ENCODE measurements around the gene OOSP4A. TPM values are rescaled to one million over a fixed set of nuclear protein-coding genes. Genes with fewer than 3 reads are reported as not detected.

The OOSP4A gene
- total RNA-seq, 4 donors from 2014 or later: not detected

GRCh38 chr11:59999691-60000090 is 35.9 kb downstream of the OOSP4A start:
- DNase-seq (no peak), ATAC-seq (no peak)
- H3K27me3 ChIP-seq: no peaks in the 10 kb centered on the region
- H3K27ac ChIP-seq: no peak overlapping the region
- TF ChIP-seq CTCF (IDR thresholded peaks at IDR 0.05 in 4 of 5, conservative IDR thresholded peaks at IDR 0.05 in 1 of 5): no peak
- no peak for TF ChIP-seq POLR2A (IDR thresholded peaks at IDR 0.05)
- no peak overlapping the region for H3K4me3 ChIP-seq
- in situ Hi-C loops (cut with MboI; ENCODE audit: low sequenced_read_pairs in 4 of 4): no loop called here
- H3K9me3 ChIP-seq: no peaks in the 10 kb centered on the region
- intact Hi-C loops (cut with DNase I; ENCODE audit: low total_unique reads): no loop called here
- no peaks in the 10 kb centered on the region for H3K36me3 ChIP-seq
- H3K4me1 ChIP-seq: no peaks in the 10 kb centered on the region

GRCh38 chr11:60003729-60004128 is 39.9 kb downstream of the OOSP4A start:
- in situ Hi-C loops (cut with MboI; ENCODE audit: low sequenced_read_pairs in 4 of 4) (no loop called here), intact Hi-C loops (cut with DNase I; ENCODE audit: low total_unique reads) (no loop called here)
- Histone ChIP-seq H3K27me3 (no peaks in the 10 kb centered on the region), H3K36me3 (no peaks in the 10 kb centered on the region), H3K9me3 (no peaks in the 10 kb centered on the region), H3K27ac (no peak overlapping the region), H3K4me1 (no peaks in the 10 kb centered on the region), H3K4me3 (no peak overlapping the region)
- no peak for ATAC-seq
- no peak for TF ChIP-seq POLR2A (IDR thresholded peaks at IDR 0.05)
- DNase-seq: no peak

- ATAC-seq (no peak), DNase-seq (no peak)
- TF ChIP-seq POLR2A (IDR thresholded peaks at IDR 0.05) (no peak), CTCF (IDR thresholded peaks at IDR 0.05 in 4 of 5, conservative IDR thresholded peaks at IDR 0.05 in 1 of 5) (no peak)
- Histone ChIP-seq H3K27ac (no peak overlapping the region), H3K4me3 (no peak overlapping the region), H3K4me1 (no peaks in the 10 kb centered on the region), H3K9me3 (no peaks in the 10 kb centered on the region), H3K27me3 (no peaks in the 10 kb centered on the region), H3K36me3 (no peaks in the 10 kb centered on the region)
- intact Hi-C loops (cut with DNase I; ENCODE audit: low total_unique reads) (no loop called here), in situ Hi-C loops (cut with MboI; ENCODE audit: low sequenced_read_pairs in 4 of 4) (no loop called here)
Observed at GRCh38 chr11:60005360-60005759, 41.5 kb downstream of the OOSP4A start.

DNA sequence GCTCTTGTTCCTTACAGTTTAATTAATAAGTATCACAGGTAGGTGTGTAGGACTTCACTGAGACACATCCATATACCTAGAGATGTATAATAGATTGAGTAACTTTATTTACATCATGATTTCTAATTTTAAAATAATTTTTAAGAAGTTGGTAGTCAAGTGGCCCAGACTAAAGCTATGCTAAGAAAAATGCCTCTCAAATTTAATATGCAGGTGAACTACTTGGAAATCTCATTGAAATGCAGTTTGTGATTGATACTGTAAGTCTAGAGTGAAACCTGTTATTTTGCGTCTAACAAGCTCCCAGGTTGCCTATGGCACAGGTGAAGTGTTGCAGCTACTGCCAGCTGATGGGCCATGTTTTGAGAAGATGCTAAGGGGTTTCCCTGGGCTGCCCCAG is 53.0 kb downstream of the OOSP4A start, which contains the start of gene OOSP4B:
Gene OOSP4B, plus strand, starts transcription at position 301 of the 400 bp plus-strand sequence.
- no peak for DNase-seq
- intact Hi-C loops (cut with DNase I; ENCODE audit: low total_unique reads) (no loop called here), in situ Hi-C loops (cut with MboI; ENCODE audit: low sequenced_read_pairs in 4 of 4) (no loop called here)
- Histone ChIP-seq H3K4me1 (no peaks in the 10 kb centered on the region), H3K27ac (no peak within 1 kb of the TSS), H3K27me3 (no peaks in the 10 kb centered on the region), H3K4me3 (no peak within 1 kb of the TSS), H3K36me3 (no peaks in the 10 kb centered on the region), H3K9me3 (no peaks in the 10 kb centered on the region)
- ATAC-seq: no peak
- TF ChIP-seq CTCF (IDR thresholded peaks at IDR 0.05 in 4 of 5, conservative IDR thresholded peaks at IDR 0.05 in 1 of 5) (no peak), POLR2A (IDR thresholded peaks at IDR 0.05) (no peak)

- TF ChIP-seq POLR2A (IDR thresholded peaks at IDR 0.05): no peak
- TF ChIP-seq CTCF (IDR thresholded peaks at IDR 0.05 in 4 of 5, conservative IDR thresholded peaks at IDR 0.05 in 1 of 5): no peak
- DNase-seq: no peak
- Histone ChIP-seq H3K9me3 (no peaks in the 10 kb centered on the region), H3K27me3 (no peaks in the 10 kb centered on the region), H3K36me3 (no peaks in the 10 kb centered on the region), H3K4me1 (no peaks in the 10 kb centered on the region), H3K27ac (no peak overlapping the region), H3K4me3 (no peak overlapping the region)
- in situ Hi-C loops (cut with MboI; ENCODE audit: low sequenced_read_pairs in 4 of 4) (no loop called here), intact Hi-C loops (cut with DNase I; ENCODE audit: low total_unique reads) (no loop called here)
- ATAC-seq: no peak
Observed at GRCh38 chr11:60018058-60018457, 54.2 kb downstream of the OOSP4A start.

Other genes with a start within 250 kb of the OOSP4A start
- 10 to 100 TPM in 2 of 4 donors, 1 to 10 TPM in 2; 8.3 to 23.4 (median 15.8) TPM for gene STX3, start 208.7 kb upstream of the OOSP4A start, total RNA-seq
- 10 to 100 TPM; 33.7 to 78.2 (median 38.3) TPM for gene MRPL16, start 153.3 kb upstream of the OOSP4A start, total RNA-seq
- not detected for gene CBLIF, start 118.5 kb upstream of the OOSP4A start, total RNA-seq
- gene TCN1, start 97.5 kb upstream of the OOSP4A start, total RNA-seq: not detected
- gene OOSP3, start 85.3 kb upstream of the OOSP4A start, total RNA-seq: not detected
- not detected for gene OOSP1, start 25.6 kb upstream of the OOSP4A start, total RNA-seq
- not detected for gene OOSP4B, start 53.1 kb downstream of the OOSP4A start, total RNA-seq
- gene OOSP2, start 76.4 kb downstream of the OOSP4A start, total RNA-seq: not detected
- not detected for gene MS4A3, start 92.6 kb downstream of the OOSP4A start, total RNA-seq
- under 1 TPM in 1 of 4 donors, not detected in 3; 0.39 TPM for gene MS4A2, start 124.6 kb downstream of the OOSP4A start, total RNA-seq
- gene MS4A6A, start 219.1 kb downstream of the OOSP4A start, total RNA-seq: 10 to 100 TPM in 3 of 4 donors, 1 to 10 TPM in 1; 4.6 to 26.6 (median 18.8) TPM

Measured in gastrocnemius medialis (tissue), 4 donors.